HG02870 (cell line): ENCODE results near the gene PRG2.

Experiments
- ATAC-seq: cut with Tn5 transposase; IDR thresholded peaks from one replicate; pipeline ENCODE4 v1.9.1; 2021; ENCODE audit warnings: mild to moderate bottlenecking, moderate library complexity; ENCODE audit not compliant: unreplicated experiment

The PRG2 gene

DNA sequence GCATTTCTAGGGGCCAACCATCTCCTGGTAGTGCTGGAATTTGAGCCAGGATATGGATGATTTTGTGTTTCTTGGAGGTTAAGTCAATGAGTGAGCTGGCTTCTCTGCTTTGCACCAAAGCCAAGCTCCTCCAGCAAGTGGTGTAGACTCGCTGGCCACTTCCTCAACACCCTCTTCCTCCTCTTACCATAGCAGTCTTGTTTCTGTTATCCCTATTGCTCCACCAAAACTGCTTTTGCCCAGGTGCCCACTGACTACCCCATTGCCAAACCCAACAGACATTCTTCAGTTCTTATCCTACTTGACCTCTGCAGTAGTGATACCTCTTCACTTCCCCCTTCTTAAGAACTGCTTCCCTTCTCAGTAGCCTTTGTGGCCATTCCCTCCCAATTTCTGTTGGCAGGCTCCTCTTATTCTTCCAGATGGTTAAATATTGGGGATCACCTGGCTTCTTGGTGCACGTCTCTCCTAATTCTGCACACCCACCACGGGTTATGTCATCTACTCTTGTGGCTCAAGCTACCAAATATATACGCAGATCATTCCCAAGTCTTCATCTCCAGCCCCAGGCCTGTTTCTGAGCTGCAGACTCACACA lies 7.0 kb upstream of the PRG2 start:
- no peak for ATAC-seq

- ATAC-seq, result no peak
Observed at GRCh38 chr11:57396744-57397143, 6.3 kb upstream of the PRG2 start.

GRCh38 chr11:57395905-57396623 lies 5.6 kb upstream of the PRG2 start:
- no peak for ATAC-seq

GRCh38 chr11:57394203-57394965 lies 3.9 kb upstream of the PRG2 start:
- no peak for ATAC-seq

GRCh38 chr11:57392763-57393105 lies 2.3 kb upstream of the PRG2 start:
- no peak for ATAC-seq

- no peak for ATAC-seq
Observed at GRCh38 chr11:57392066-57392762, 1.8 kb upstream of the PRG2 start.

DNA sequence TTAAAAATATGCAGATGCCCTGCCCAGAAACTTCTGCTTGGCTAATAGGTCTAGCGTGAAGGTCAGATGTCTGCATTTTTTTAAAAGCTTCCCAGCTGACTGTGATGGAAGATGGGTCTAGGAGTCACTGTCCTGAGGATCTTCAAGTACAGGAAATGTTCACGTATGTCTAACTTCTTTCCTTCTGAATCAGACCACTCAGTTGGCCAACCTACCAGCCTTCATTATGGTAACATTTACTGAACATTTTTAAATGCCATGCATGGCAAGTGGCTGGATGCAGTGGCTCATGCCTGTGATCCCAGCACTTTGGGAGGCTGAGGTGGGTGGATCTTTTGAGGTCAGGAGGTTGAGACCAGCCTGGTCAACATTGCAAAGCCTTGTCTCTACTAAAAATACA lies 1.1 kb upstream of the PRG2 start:
- no peak for ATAC-seq

GRCh38 chr11:57391111-57391510 lies 661 bp upstream of the PRG2 start:
- no peak for ATAC-seq

DNA sequence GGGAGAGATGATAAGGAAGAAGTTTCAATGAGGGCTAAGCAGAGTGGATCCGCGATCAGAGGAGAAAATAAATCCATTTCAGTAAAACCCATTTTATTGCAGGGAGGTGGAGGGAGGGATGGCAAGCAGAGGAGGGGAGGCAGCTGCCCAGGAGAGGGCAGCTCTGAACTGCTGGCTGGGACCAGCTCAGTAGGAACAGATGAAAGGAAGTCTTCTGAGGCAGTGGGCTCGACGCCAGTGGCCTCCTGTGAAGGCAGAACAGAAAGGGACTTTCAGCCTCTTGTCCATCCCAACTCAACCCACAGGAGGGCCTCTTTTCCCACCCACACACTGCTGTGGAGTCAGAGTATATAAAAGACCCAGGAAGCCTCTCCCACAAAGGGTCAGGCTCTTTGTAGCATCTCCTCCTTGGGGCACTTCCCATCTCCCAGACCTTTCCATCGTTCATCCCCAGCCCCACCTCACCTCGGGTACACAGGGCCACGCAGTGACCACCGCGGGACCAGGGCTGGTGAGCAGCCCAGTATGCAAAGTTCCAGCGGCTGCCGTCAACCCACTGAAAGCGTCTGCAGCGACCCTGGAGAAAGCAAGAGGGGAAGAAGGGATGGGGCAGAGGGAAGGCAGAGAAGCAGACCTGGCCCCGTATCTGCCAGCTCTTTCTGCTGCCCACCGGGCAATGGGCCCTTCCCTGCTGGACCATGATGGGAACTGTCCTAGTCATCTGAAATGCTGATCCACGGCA lies 3.0 kb downstream of the PRG2 start:
- ATAC-seq, result no peak

GRCh38 chr11:57386178-57386940 lies 4.1 kb downstream of the PRG2 start:
- no peak for ATAC-seq

GRCh38 chr11:57380975-57381374 lies 9.5 kb downstream of the PRG2 start, which contains the start of gene PRG3:
Gene PRG3 (minus strand): TSS chr11:57381150. CDS start chr11:57380708, 442 bp downstream.
- no peak for ATAC-seq

DNA sequence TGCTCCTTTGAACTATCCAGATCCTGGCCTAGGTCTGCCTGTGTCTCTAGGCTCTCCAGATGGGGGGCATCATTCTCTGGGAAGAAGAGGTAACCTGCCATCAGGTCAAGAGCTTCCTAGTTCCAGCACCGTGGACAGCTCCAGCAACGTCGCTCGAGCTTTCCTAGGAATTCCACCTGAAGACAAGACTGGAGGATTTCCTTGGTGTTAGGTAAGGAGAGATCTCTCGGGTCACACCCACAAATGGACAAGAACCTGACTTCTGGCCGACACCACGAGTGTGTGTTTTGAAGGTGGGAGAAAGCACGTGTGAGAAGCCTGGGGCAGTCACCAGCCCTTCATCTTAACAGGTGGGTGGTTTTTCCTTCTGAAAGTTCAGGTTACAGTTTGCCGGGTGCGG lies 10.7 kb downstream of the PRG2 start:
- no peak for ATAC-seq

GRCh38 chr11:57378186-57378585 lies 12.3 kb downstream of the PRG2 start:
- no peak for ATAC-seq

DNA sequence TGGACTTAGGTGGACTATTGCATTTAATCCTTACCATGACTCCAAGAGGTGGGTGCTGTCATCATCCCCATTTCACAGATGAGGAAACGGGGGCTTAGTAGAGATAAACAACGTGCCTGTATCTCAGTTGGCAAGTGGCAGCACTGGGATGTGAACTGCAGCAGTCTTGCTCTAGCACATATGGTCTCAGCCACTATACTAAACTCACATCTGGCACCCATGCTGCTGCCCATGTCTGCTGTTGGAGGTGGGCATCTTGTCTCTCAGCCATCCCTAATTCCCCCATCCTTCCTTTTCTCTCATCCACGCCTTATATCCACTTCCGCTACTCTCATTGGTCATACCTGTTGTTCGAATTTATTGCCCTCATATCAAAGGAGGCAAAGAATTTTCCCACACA lies 13.3 kb downstream of the PRG2 start:
- ATAC-seq, result no peak

DNA sequence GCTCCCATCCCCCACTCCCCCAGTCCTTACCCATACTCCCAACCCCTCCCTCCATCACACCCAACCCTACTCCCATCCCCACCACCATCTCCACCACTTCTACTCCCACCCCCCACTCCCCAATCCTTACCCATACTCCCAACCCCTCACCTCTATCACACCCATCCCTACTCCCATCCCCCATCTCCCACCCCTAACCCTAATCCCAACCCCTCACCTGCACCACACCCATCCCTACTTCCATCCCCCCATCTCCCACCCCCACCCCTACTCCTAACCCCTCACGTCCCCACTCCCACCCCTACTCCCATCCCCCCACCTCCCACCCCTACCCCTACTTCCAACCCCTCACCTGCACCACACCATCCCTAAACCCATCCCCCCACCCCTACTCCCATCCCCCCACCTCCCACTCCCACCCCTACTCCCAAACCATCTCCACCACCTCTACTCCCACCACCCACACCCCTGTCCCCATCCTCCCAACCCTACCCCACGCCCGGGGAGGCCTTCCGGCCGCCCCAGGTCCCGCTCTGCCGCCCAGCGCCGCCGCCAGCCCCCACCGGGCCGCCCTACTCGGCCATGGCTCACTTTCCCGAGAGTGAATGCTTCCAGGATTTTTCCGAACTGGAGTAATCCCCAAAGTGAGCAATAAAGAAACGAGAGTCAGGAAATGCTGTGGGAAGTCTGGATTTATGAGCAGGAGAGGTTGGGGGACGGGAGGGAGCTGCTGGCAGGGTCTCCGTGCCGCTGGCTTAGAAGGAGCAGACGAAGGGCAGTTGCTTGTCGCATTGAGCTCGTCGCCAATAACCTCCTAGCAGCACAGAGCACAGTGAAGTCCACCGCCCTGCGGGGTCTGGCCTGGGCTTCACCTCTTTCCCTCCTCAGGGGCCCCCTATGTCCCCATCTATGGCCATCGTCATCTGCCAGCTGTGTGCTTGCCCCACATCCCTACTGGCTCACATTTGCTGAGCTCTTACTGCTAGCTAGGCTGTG lies 14.1 kb downstream of the PRG2 start:
- ATAC-seq, result no peak

GRCh38 chr11:57375490-57375889 lies 15.0 kb downstream of the PRG2 start:
- no peak for ATAC-seq

GRCh38 chr11:57374966-57375365 lies 15.5 kb downstream of the PRG2 start:
- ATAC-seq, result no peak

- no peak for ATAC-seq
Observed at GRCh38 chr11:57373146-57373545, 17.3 kb downstream of the PRG2 start.

DNA sequence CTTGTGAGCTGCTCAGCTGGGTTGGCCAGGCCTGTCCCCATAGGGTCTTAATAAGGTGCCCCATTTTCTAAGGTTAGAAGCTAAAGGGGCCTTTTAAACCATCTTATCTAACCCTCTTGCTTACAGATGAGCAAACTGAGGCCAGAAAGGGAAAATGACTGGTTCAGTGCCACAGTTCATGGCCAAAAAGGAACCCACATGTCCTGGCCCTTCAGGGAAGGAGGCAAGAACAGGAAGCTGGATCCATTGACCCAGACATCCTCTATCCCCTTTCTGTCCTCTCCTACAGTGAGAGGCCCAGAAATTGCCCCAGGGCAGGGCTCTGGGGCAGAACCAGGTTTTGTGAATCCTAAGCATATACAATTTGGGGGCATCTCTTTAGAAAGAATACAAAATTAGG lies 19.5 kb downstream of the PRG2 start:
- ATAC-seq, result no peak
